GM21381 (cell line): ENCODE measurements around the gene WDR70.
"Not testable (repeated sequence)": the region's sequence is repeated elsewhere in the genome, so short reads cannot be mapped to it uniquely, and the experiment has no call there.

Source experiments
- ATAC-seq: cut with Tn5 transposase; IDR thresholded peaks from one replicate; pipeline ENCODE4 v1.9.1; 2021; ENCODE audit warnings: mild to moderate bottlenecking, moderate library complexity; ENCODE audit not compliant: unreplicated experiment

WDR70 gene

GRCh38 chr5:37787742-37788141, 408.6 kb downstream of the WDR70 start:
- ATAC-seq: no peak

- ATAC-seq: no peak
Measured at GRCh38 chr5:37789991-37790390, 410.9 kb downstream of the WDR70 start.

- ATAC-seq: no peak
Measured at GRCh38 chr5:37791321-37791720, 412.2 kb downstream of the WDR70 start.

GRCh38 chr5:37792975-37793631, 414.0 kb downstream of the WDR70 start:
- no peak for ATAC-seq

GRCh38 chr5:37795292-37795691, 416.2 kb downstream of the WDR70 start:
- not testable (repeated sequence) for ATAC-seq

- ATAC-seq: not testable (repeated sequence)
Measured at GRCh38 chr5:37796435-37796834, 417.3 kb downstream of the WDR70 start.

- no peak for ATAC-seq
Measured at GRCh38 chr5:37799865-37800421, 420.8 kb downstream of the WDR70 start.

GRCh38 chr5:37801521-37801920, 422.4 kb downstream of the WDR70 start:
- no peak for ATAC-seq
